Posterior vena cava (tissue), 2 donors: Measurements from ENCODE around the gene MANEAL. TPM values are rescaled to one million over a fixed set of nuclear protein-coding genes. Genes with fewer than 3 reads are reported as not detected.

Source experiments
- DNase-seq: peaks from one replicate; pipeline ENCODE4 v3.0.0-alpha.2; 2020; ENCODE audit warnings: low spot score
- intact Hi-C, 2 donors: fragments of 100-400 bp; cut with DNase I; formaldehyde crosslinking; loops; one replicate each; pipeline versions ENCODE4 v1.14.1 to v1.14.2; 2022 to 2023
- total RNA-seq, 2 donors: library from RNA; stranded (reverse); fragmentation: NEBNext Ultra II Directional; extraction: Animal tissue kit (Norgen Biotek cat#: 25700); gene quantifications; one replicate each; pipeline ENCODE4 v1.2.1, GENCODE V29; 2021
- donor health status: DM: yes; HTN: yes; CAD: no.
- donor health status: DM: yes; HTN: yes; CAD: no.

The MANEAL gene
- total RNA-seq, 2 donors from 2014 or later = 1.8 to 1.9 TPM

DNA sequence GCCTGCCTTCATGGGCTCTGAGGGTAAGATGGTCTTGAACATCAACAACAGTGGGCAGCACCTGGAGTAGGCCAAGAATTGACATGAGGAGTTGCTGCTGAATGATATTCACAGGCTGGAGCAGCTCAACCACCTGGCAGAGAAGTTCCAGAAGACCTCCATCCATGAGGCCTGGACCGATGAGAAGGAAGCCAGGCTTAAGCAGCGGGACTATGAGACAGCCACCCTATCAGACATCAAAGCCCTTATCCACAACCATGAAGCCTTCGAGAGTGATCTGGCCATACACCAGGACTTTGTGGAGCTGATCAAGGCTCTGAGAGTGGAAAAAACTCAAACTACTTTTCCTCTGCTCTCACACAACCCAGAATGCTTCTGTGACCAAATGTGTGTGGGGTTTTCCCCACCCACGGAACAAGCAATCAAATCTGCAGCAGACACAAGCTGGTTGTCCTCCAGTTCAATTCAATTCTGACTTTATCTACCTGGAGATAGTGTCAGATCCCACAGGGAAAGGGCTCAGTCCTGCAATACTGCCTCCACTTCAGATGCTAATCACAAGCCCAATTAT, 16.6 kb upstream of the MANEAL start:
- no peak for DNase-seq
- intact Hi-C loops = no loop called here

DNA sequence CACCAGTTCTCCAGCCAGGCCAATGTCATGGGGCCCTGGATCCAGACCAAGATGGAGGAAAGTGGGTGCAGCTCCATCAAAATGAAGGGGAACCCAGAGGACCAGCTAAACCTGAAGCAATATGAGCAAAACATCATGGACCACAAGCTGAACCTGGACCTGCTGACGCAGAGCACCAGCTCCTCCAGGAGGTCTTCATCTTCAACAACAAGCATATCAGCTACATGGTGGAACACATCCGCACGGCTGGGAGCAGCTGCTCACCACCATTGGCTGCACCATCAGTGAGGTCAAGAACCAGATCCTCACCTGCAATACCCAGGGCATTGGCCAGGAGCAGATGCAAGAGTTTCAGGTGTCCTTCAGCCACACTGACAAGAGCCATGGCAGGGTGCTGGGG, 15.0 kb upstream of the MANEAL start:
- intact Hi-C loops = no loop called here
- DNase-seq = no peak

DNA sequence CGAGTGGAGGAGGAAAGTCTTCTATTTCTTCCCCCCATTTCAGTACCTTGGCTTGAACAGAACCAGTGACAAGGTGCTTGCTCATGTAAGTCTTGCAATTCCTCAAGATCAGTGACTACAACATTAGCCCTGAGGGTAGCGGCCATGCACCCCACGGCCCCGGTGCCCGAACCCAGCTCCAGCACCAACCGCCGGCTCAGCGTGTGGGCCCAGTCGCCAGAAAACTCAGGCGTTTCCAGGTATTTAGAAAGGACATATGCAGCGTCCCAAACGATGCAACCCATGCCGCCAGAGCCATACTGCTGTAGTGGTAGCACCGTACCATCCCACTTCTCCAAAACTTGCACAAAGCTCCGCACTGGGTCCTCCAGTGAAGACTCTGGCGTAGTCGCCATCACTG, 11.2 kb upstream of the MANEAL start:
- intact Hi-C loops = no loop called here
- no peak for DNase-seq

DNA sequence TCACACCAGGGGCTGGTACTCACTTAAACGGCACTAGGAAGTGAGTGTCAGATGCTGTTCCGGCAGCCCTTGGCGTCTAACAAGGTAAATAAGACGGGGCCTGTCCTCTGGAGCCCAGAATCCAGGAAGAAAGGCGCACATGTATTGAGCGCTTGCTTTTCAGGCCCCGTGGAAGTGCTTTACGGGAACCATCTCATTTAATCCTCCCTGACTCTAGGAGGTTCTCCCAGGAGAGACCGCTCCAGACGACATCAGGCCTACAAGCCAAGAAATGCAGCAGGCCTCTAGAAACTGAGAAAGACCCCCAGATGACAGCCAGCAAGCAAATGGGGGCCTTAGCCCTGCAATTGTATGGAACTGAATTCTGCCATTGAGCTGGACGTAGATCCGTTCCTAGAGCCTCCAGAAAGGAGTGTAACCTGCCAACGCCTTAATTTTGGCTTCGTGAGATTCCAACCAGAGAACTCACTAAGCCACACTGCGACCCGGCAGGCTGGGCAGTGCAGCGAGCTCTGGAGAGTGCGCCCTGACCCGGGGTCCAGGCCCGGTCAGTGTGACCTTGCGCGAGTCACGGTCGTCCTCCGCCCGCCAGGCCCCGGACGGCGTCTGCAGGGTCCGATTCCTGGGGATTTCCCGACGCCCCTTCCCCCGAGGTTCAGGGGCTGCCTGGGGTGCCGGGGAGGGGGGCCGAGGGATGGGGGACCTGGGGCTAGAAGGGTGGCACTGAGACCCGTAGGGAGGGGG, 532 bp upstream of the MANEAL start:
- DNase-seq = no peak

DNA sequence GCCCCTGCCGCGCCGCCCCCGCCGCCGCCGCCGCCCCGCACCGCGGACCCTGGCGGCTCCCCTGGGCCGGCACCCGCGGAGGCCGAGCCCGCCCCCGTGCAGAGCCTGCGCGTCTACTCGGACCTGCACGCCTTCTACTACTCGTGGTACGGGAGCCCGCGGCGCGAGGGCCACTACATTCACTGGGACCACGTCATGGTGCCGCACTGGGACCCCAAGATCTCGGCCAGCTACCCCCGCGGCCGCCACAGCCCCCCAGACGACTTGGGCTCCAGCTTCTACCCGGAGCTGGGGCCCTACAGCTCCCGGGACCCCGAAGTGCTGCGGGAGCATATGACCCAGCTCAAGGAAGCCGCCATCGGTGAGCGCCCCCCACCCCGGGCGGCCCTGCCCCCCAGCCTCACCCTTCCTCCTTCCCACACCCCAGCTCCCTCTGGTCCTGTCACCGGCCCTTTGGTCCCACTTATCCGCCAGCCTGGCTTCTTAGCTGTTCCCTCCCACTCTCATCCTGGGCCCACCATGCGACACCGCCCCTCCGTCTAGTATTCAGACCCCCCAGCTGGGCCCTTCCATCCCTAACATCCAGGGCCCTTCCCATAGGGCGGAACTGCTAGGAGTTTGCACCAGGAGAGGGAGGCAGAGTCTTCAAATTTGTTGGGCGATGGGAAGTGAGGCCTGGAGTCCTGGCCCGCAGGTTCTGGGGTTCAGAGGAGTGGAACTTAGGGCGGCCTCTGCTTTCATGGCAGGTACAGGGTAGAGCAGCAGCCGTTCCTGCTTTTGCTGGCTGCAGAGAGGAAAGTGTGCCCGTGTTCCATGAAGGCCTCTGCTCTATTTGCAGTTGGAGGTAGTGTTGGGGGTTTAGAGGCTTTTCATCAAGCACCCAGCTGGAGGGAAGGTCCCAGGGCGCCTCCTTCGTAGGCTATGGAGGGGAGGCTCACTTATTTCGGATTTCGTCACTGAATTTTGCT, 1.0 kb downstream of the MANEAL start:
- intact Hi-C loops = no loop called here

More for the DNA sequence above, 532 bp upstream of the MANEAL start:
- intact Hi-C loops = no loop called here

DNA sequence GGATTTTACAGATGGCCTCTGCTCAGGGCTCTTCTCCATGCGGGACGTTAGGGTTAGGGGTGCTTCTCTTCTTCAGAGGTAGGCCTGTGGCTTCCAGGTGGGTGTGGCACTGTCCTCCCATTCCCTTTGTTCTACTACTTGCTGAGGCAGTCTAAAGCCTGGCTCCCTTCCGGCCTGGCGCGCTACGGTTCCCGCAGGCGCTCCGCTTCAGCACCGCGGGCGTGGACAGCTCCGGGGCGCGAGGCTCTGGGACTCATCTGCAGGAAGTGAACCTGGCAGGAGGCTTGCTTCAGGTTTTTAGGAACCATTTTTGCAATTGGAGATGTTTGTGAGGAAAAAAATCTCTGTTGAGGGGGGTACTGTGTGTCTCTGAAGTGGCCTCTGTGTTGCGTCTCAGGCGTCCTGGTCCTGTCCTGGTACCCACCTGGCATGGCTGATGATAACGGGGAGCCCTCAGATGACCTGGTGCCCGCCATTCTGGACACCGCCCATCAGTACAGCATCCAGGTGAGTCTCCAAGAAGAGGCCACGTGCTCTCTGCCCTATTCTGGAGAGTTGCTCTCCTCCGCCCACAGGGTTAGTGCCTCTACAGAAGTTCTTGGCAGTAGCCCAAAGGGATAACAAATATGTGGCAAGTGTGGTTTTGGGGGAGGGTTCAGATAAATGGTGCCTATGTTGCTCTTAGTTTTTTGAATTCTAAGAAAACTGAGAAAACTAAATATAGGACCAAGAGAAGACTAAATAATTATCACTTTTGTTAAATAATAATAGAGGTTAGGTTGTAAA, 1.9 kb downstream of the MANEAL start:
- no peak for DNase-seq
- intact Hi-C loops = no loop called here

More for the DNA sequence above, 1.0 kb downstream of the MANEAL start:
- DNase-seq = no peak

DNA sequence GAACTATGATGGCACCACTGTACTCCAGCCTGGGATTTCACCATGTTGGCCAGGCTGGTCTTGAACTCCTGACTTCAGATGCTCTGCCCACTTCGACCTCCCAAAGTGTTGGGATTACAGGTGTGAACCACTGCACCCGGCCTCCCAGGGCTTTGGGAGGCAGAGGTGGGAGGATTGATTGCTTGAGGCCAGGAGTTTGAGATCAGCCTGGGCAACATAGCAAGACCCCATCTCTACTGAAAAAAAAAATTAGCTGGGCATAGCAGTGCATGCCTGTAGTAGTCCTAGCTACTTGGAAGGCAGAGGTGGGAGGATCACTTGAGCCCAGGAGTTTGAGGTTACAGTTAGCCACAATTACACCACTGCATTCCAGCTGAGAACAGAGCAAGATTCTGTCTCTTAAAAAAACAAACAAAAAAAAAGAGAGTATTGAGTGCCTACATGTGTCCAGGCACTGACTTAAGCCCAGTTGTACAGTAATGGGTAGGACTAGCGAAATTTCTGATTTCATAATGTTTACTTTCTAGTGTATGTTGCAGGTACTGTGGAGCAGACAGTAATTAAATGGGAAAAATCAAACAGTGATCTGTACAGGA, 4.2 kb downstream of the MANEAL start:
- intact Hi-C loops = no loop called here
- no peak for DNase-seq

DNA sequence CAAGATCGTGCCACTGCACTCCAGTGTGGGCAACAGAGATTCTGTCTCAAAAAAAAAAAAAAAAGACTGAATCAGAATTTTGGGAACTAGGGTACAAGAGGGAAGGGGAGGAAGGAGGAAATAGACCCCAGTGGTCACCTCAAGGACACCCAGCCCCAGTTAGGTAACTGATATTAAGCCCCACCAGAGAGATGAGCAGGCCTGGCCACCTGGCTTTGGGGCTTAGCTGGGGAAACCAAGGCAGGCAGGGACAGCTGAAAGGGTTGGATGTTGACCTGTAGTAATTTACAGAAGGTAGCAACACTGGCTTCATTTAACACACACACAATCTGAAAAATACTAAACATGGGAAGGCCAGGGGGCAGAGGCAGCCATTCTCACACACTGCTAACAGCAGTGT, 8.8 kb downstream of the MANEAL start:
- no peak for DNase-seq
- intact Hi-C loops = no loop called here

DNA sequence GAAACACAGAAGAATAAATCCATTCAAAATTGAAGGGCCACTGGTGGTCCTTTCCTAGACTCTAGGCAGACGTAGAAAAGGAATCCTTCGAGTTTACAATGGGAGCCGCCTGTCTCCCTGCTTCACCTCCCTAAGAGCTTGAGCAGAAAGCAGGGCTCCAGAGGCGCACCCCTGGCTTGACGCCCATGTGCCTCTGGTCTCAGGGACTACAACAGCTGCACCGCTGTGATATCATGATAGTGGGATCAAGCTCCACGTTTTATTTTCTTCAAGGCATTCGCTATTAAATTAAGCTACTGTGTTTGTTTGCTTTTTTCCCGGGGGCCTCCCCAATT, 13.5 kb downstream of the MANEAL start:
- intact Hi-C loops = no loop called here
- DNase-seq = no peak

DNA sequence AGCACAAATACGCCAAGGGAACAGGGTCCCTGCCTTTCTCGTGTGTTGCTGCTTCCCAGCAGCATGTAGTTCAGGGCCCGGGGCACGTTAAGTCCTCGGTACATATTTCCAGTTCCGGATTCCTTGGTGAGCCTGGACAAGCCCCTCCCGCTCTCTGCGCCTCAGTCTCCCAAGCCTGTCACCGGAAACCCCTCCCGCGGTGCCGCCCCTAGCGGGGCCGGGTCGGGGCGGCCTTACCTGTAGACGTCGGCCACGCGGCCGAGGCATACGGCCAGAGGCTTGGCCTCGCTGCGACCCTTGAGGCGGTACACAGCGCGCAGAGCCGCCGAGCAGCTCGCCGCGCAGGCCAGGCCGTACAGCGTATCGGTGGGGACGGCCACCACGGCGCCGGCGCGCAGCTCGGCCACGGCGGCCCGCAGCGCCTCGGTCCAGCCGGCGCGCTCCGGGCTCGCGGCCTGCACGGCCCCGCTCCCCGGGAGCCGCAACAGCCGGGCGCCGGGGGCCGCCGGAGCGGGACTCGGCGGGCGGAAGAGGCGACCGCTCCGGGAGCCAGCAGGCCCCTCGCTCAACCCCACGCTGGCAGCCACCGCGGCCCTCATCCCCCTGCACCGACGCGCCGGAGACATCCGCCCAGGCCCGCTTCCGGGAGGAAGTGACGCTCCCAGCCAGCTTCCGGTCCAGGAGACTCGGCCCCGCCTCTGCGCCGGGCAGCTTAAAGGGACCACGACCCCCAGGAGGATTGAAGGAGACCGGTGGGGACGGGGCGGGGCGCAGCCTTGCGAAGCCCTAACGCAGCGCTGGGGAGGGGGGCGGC, 14.1 kb downstream of the MANEAL start, which contains the start of the genes C1orf122 and YRDC:
TSS of gene C1orf122 (plus strand) at position 236 of the 814 bp plus-strand sequence. CDS start 615 bp downstream, outside the sequence.
TSS of gene YRDC (minus strand) at position 654 of the 814 bp plus-strand sequence. CDS start at position 626, 28 bp downstream.
- peak; percentile 99 for DNase-seq
- intact Hi-C loops = no loop called here

DNA sequence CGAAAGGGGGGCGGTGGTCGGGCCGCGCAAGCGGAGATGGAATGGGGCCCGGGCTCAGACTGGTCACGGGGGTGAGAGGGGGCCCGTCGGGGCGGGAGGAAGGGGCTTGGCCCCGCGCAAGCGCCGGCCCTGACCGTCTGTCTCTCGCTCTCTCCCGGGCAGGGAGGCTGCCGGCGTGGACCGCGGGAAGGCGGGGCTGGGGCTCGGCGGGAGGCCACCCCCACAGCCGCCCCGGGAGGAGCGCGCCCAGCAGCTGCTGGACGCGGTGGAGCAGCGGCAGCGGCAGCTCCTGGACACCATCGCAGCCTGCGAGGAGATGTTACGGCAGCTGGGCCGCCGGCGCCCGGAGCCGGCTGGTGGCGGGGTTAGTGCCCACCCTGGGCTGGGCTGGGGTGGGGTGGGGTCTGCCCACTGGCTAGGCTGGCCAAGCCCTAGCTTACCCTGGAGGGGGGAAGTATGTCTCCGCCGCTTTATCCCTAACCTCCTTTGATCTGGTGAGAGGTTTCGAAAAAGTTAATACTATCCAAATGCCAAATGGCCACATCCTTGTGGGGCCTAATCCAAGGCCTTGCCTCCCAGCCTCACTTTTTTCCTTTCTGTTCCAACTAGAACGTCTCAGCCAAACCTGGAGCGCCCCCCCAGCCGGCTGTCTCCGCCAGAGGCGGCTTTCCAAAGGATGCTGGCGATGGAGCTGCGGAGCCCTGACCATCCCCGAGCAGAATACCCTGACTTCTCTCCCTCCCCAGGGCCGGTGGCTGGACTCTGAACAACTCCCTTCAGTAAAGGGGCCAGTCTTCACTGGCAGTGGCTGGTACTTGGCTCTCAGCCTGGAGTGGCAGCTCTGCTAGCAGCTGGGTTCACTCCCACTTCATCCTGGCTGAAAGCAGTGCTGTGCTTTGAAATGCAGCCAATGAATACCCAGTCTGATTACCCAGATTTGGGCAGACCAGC, 15.0 kb downstream of the MANEAL start:
- peak; percentile 92 for DNase-seq
- intact Hi-C loops = no loop called here

DNA sequence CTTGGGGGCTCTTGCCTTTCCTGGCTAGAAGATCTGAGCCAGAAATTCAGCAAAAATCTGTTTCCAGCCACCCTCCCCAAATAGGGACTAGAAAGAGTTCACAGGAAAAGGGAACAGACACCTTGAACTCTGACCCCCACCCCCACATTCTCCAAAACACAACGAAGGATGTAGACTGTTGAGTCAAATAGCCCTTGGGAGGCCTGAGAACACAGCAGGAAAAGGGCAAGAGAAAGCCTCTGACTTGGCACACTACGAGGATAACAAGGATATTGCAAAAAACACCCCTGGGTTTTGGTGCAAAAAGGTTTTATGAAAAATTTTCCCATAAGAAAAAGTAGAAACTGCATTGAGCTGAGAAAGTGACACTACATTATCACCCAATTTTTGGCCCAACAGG, 16.3 kb downstream of the MANEAL start:
- DNase-seq = no peak
- intact Hi-C loops = no loop called here

DNA sequence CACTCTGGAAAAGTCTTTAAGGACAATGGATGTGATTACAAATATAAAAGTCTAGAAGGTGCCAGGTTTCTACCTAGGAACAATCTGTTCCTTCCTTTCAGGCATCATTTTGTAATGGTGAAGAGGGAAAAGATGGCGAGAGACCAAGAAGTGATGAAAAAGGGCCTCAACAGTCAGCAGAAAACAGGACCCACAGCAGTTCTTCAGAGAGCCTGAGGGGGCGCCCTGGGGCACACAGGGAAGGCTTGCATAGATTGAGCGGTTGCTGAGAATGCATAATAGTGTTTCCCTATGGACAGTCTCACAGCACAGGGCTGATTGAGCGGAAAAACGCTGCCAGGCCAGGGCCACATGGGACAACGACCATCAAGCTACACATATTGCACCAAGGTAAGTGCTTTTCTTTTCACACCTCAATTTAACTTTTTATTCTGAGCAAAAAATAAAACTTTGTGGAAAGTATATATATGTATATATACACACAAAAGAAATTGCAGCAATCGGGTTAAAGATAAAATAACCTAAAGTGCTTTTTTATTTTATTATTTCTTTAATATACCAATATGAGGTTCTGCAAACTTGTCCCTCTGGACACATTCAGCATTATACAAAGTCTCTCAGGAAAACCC, 17.5 kb downstream of the MANEAL start:
- intact Hi-C loops = no loop called here
- DNase-seq = peak; percentile 90

DNA sequence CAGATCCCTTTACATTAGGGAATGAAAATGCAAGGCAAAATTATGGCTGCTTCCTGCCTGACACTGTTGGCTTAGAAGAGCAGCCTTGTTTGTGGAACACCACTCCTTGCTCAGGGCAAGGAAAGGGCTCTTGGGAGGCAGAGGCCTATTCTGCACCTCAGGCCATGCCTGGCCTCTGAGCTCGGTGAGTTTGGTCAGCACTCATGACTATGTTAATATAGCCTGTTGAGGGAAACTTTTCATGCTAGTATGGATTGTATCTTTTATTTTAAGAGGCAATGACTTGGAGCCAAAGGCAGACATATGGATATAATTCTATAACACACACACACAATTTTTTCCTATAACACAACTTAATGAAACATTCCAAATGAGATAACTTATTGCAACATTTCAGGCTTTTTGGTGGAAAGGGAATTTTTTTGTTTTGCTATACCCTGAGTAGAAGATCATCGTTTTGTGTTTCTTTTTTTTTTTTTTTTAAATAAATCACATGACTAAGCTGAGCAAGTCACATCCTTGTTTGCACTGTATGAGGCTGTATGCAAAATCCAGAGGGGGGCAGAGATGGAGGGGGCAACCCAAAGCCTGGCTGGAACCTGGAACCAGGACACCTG, 20.0 kb downstream of the MANEAL start:
- no peak for DNase-seq
- intact Hi-C loops = no loop called here

DNA sequence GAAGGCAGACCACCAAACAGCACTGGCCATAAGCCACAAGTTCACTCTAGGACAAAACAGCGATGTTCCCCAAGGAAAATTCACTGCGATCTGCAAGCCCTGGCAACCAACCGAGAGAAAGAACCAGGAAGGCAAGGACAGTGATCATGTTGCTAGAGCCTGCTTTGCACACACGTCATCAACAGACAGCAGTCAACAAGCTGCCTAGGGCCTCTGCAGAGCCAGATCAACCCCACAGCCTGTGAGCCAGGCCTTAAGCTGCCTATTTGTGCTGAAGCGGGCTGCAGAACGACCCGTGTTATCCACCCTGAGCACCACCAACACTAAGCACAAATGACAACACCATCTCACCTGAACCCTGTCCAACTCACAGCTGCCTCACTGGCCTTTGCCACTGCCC, 20.6 kb downstream of the MANEAL start:
- intact Hi-C loops = no loop called here
- no peak for DNase-seq

DNA sequence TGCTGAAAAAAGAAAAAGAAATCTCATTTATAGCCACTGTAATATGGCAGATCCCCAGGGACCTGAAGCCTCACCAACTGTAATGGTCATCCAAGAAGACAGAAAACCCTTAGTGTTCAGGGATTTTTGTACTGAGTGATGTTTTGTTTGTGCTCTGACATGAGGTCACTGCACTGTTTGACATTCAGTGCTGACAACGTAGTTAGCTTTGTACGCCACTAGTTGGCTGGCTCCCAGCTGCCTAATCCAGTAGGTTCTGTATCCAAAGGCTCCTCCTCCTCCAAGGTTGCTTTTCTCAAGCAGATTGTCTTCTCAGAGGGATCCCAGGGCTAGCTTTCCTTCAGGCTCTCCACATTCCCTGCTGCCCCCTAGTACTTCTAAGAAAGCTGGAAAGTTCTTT, 23.8 kb downstream of the MANEAL start:
- intact Hi-C loops = no loop called here

More for the DNA sequence above, 23.8 kb downstream of the MANEAL start:
- no peak for DNase-seq
